Nephron progenitor cell (in vitro differentiated cells): ENCODE results near the gene MYO9A.

Experiments used
- DNase-seq: peaks from one replicate; pipeline ENCODE4 v3.0.0; 2021
- H3K27ac Mint-ChIP-seq: 2 replicates; pipeline ENCODE4 v1.8.0; 2021; ENCODE audit warnings: mild to moderate bottlenecking, moderate library complexity, mixed read lengths
- H3K27me3 Mint-ChIP-seq: 2 replicates; pipeline ENCODE4 v1.8.0; 2021; ENCODE audit warnings: mild to moderate bottlenecking, low read depth, mixed read lengths; ENCODE audit not compliant: poor library complexity
- H3K36me3 Mint-ChIP-seq: 2 replicates; pipeline ENCODE4 v1.8.0; 2021; ENCODE audit warnings: low read depth, mixed read lengths
- H3K4me1 Mint-ChIP-seq: 2 replicates; pipeline ENCODE4 v1.8.0; 2021; ENCODE audit warnings: mixed read lengths
- H3K4me3 Mint-ChIP-seq: 2 replicates; pipeline ENCODE4 v1.8.0; 2021; ENCODE audit warnings: mild to moderate bottlenecking, moderate library complexity, mixed read lengths
- H3K9me3 Mint-ChIP-seq: 2 replicates; pipeline ENCODE4 v1.8.0; 2021; ENCODE audit warnings: mild to moderate bottlenecking, moderate library complexity, mixed read lengths
- TF ChIP-seq, protein P1 (sequence below): fragments of 200-600 bp; sonication (generic); IDR thresholded peaks from 2 replicates; pipeline ENCODE4 v1.5.0; 2021; ENCODE audit warnings: antibody characterized with exemption

The MYO9A gene

DNA sequence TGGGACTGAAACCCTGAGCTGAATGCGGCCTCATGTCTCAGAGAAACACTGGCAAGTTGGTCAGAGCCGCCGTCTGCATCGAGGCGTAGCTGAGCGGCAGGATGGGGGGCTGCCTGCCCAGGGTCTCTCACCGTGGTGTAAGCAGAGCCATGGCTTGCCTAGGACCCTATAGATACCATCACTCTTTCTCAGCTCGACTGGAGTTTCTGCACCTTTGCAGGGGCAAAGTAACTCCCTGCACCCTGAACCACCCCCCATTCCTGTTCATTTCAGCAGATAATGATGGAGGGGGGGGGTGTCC lies 336.0 kb downstream of the MYO9A start:
- TF ChIP-seq, protein P1, sequence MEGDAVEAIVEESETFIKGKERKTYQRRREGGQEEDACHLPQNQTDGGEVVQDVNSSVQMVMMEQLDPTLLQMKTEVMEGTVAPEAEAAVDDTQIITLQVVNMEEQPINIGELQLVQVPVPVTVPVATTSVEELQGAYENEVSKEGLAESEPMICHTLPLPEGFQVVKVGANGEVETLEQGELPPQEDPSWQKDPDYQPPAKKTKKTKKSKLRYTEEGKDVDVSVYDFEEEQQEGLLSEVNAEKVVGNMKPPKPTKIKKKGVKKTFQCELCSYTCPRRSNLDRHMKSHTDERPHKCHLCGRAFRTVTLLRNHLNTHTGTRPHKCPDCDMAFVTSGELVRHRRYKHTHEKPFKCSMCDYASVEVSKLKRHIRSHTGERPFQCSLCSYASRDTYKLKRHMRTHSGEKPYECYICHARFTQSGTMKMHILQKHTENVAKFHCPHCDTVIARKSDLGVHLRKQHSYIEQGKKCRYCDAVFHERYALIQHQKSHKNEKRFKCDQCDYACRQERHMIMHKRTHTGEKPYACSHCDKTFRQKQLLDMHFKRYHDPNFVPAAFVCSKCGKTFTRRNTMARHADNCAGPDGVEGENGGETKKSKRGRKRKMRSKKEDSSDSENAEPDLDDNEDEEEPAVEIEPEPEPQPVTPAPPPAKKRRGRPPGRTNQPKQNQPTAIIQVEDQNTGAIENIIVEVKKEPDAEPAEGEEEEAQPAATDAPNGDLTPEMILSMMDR, result no peak
- DNase-seq, result no peak
- peaks cover 36% of the 10 kb centered on the region for H3K4me1 Mint-ChIP-seq
- H3K27ac Mint-ChIP-seq, result no peak overlapping the region
- H3K36me3 Mint-ChIP-seq, result no peaks in the 10 kb centered on the region
- H3K9me3 Mint-ChIP-seq, result no peaks in the 10 kb centered on the region
- H3K27me3 Mint-ChIP-seq, result peaks cover 9% of the 10 kb centered on the region
- no peak overlapping the region for H3K4me3 Mint-ChIP-seq

DNA sequence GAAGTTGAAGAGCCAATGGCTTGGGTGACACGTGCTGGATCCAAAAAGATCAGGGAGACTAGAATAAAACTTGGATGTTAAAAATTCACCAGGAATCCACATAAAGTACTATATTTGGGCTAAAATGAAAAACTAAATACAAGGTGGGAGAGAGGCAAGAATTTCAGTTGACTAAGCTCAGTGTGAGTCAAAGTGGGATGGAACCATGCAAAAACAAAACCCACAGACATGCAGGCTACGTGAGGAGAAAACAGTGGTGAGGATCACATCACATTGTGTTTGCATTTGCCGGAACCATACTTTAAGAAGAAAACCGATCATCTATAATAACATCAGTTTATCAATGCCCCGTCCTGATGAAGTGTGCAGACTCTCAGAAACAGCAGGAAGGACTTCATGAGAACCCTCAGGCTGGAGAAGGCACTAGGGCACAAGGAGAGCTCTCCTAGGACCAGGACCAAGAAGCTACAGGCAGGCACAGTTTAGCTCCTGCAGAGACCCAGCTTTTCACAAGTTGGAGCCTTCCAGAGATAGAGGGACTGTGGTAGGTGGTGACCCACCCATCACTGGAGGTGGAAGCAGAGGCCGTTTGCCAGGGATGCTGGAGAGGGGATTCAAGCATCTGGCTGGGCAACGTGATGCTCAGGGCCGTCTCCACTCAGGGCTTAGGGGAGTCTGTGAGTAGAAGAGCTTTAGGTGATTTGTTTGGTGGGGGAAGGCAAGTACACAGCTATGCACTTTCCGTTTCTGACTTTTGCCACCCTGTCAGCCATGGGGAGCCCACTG lies 336.6 kb downstream of the MYO9A start:
- TF ChIP-seq, protein P1, result no peak
- Mint-ChIP-seq H3K9me3 (no peaks in the 10 kb centered on the region), H3K27ac (no peak overlapping the region), H3K27me3 (peaks cover 9% of the 10 kb centered on the region), H3K4me3 (no peak overlapping the region), H3K36me3 (no peaks in the 10 kb centered on the region), H3K4me1 (peaks cover 36% of the 10 kb centered on the region)
- no peak for DNase-seq

DNA sequence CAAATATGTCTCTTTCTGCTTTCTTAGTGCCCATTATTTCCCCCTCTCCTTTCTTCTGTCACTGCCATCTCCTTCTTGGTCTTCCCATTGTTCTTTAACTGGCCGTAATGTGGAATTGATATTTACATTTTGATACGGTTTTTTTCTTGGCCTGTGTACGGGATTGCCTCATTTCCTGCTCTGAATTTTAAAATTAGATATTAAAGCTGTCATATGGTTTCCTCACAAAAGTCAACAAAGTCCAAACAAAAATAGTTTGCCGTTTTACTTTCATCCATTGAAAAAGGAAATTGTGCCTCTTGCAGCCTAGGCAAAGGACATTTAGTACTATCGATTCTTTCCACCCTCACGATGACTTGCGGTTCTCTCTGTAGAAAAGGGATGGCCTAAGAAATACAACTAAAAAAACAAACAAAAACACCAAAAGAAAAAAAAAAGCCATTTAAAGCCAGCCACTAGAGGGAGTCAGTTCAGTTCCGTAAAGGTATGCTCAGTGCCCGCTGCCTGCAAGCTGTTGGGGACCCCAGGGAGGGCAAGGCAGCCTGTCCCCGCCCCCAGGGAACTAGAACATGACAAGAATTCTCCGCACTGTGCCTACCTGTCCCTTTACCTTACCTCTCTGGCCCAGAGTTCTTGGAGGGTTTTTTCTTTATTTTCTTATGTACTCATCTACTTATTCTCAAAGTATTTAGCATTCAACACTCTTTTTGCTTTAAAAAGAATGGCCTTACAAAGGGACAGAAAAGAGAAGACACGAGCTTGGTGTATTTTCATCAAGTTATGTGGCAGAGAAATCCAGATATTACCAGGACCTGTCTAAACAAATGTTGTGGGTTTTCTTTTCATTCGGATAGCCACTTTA lies 337.6 kb downstream of the MYO9A start:
- peaks cover 36% of the 10 kb centered on the region for H3K4me1 Mint-ChIP-seq
- H3K36me3 Mint-ChIP-seq, result no peaks in the 10 kb centered on the region
- peaks cover 9% of the 10 kb centered on the region for H3K27me3 Mint-ChIP-seq
- peak overlapping the region; percentile 16 for H3K27ac Mint-ChIP-seq
- DNase-seq, result peak; percentile 41
- no peak overlapping the region for H3K4me3 Mint-ChIP-seq
- no peaks in the 10 kb centered on the region for H3K9me3 Mint-ChIP-seq
- TF ChIP-seq, protein P1, result peak; percentile 85

DNA sequence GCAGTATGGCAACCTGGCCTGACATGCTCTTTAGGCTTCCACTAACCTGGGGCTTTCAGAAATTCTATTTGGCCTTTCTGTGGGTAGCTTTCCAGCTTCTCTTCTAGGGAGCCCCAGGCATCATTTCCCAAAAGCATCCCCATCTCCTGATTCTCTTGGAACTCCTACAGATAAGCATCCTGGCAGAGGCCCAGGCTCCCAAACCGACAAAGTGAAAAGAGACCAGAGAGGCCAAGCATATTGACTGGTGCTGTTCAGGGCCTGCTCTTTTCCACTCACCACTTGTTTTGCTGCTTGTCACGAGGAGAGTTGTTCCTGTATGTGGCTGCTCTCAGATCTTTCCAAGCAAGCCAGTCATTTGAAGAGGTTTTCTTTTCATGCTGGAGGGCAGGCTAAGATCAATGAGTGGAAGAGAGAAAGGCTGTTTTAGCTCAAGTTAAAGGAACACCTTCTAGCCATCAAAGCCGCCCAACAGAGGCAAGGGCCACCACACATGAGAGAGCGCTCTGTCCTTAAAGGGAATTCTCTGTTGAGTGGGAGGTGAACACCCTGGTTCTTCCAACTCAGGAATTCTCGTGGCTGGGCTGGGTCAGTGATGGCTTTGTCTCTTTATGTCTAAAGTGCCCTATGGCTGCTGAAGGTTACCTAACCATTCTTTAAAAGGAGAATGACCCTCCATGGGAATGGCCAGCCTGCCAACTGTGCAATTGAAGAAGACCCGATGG lies 338.7 kb downstream of the MYO9A start:
- Mint-ChIP-seq H3K36me3 (no peaks in the 10 kb centered on the region), H3K27me3 (peaks cover 9% of the 10 kb centered on the region), H3K4me3 (no peak overlapping the region), H3K27ac (peak overlapping the region; percentile 16), H3K9me3 (no peaks in the 10 kb centered on the region), H3K4me1 (peaks cover 36% of the 10 kb centered on the region)
- TF ChIP-seq, protein P1, result no peak
- no peak for DNase-seq

DNA sequence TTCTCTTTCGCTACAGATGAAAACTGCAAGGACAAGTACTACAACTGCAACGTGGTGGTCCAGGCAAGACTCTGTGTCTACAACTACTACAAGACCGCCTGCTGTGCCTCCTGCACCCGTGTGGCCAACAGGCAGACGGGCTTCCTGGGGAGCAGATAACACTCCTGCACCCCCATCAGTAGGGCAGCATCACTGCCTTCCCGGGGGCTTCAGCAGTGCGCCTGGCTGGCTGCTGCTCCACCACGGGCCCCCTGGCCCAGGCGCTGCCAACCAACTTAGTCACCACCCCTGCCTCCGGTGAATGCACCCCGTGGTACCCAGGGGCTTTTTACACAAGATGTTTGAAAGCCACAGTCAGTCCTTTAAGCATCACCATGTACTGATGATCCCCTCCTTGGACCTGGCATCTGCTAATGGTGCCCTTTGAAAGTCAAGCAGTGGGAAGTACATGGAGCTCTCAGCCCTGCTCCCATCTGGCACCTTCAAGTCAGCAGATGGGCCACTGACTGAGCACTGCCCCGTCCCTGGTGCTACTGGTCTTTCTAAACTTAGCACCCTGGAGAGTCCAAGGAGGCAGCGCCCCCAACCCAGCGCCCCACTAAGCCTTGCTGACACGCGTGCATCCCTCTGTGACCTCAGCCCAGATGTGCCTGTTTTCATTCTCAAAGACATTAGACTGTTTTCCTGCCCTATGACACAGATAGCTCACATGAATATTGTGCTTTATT lies 340.6 kb downstream of the MYO9A start:
- Mint-ChIP-seq H3K4me3 (no peak overlapping the region), H3K27ac (no peak overlapping the region), H3K4me1 (peaks cover 36% of the 10 kb centered on the region), H3K36me3 (no peaks in the 10 kb centered on the region), H3K27me3 (peaks cover 5% of the 10 kb centered on the region), H3K9me3 (no peaks in the 10 kb centered on the region)
- TF ChIP-seq, protein P1, result no peak
- DNase-seq, result no peak
